ENCODE measurements around the gene MPND.

MPND gene

DNA sequence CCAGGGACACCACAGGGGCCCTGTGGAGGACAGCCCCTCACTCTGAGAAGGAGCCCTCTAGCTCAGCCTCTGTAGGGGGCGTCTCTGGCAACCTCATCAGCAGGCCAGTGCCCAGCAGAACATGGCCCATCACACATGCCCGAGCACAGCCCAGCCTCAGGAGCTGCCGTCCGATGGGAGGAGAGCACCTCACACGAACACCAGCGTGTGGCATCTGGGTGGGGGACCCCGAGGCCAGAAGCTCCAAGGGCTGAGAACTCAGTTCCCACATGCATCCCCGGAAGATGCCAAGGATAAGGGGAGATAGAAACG, 45.7 kb downstream of the MPND start:
- H3F3A ChIP-seq (ENCODE audit: insufficient read depth, low read length): no peaks in the 10 kb centered on the region
- H3K9ac ChIP-seq (ENCODE audit: low read length): no peak overlapping the region
- peaks cover 10% of the 10 kb centered on the region for H3K79me2 ChIP-seq (ENCODE audit: insufficient read depth, low read length)
- H3K4me2 ChIP-seq (ENCODE audit: low read length): no peak overlapping the region
- no peaks in the 10 kb centered on the region for H4K20me1 ChIP-seq (ENCODE audit: insufficient read depth, low read length)
- no peak overlapping the region for H2AFZ ChIP-seq (ENCODE audit: low read length)
- H3K9me3 ChIP-seq (ENCODE audit: low read length): no peaks in the 10 kb centered on the region
- no peaks in the 10 kb centered on the region for H3K4me1 ChIP-seq (ENCODE audit: insufficient read depth, low read length, severe bottlenecking)
- H3K36me3 ChIP-seq (ENCODE audit: insufficient read depth, low read length): peaks cover 15% of the 10 kb centered on the region
- no peak for TF ChIP-seq EZH2 (IDR thresholded peaks at IDR 0.05; ENCODE audit: borderline replicate concordance, low read length)
- TF ChIP-seq CTCF (IDR thresholded peaks at IDR 0.05; ENCODE audit: low read length): no peak
- no peak overlapping the region for H3K4me3 ChIP-seq (ENCODE audit: low read depth, low read length, poor library complexity, severe bottlenecking)
- no peak overlapping the region for H3K27ac ChIP-seq (ENCODE audit: low read depth, low read length, poor library complexity, severe bottlenecking)
- no peaks in the 10 kb centered on the region for H3K9me2 ChIP-seq (ENCODE audit: low read depth, low read length)
- H3K27me3 ChIP-seq (ENCODE audit: insufficient read depth, low read length): no peaks in the 10 kb centered on the region

GRCh38 chr19:4389511-4390016, 46.2 kb downstream of the MPND start:
- peaks cover 11% of the 10 kb centered on the region for H3K36me3 ChIP-seq (ENCODE audit: insufficient read depth, low read length)
- no peak overlapping the region for H3K9ac ChIP-seq (ENCODE audit: low read length)
- H3K9me2 ChIP-seq (ENCODE audit: low read depth, low read length): no peaks in the 10 kb centered on the region
- H3F3A ChIP-seq (ENCODE audit: insufficient read depth, low read length): no peaks in the 10 kb centered on the region
- H4K20me1 ChIP-seq (ENCODE audit: insufficient read depth, low read length): no peaks in the 10 kb centered on the region
- H3K4me2 ChIP-seq (ENCODE audit: low read length): no peak overlapping the region
- TF ChIP-seq CTCF (IDR thresholded peaks at IDR 0.05; ENCODE audit: low read length) (no peak), EZH2 (IDR thresholded peaks at IDR 0.05; ENCODE audit: borderline replicate concordance, low read length) (no peak)
- H3K4me3 ChIP-seq (ENCODE audit: low read depth, low read length, poor library complexity, severe bottlenecking): no peak overlapping the region
- no peaks in the 10 kb centered on the region for H3K4me1 ChIP-seq (ENCODE audit: insufficient read depth, low read length, severe bottlenecking)
- peaks cover 15% of the 10 kb centered on the region for H3K79me2 ChIP-seq (ENCODE audit: insufficient read depth, low read length)
- no peaks in the 10 kb centered on the region for H3K27me3 ChIP-seq (ENCODE audit: insufficient read depth, low read length)
- H2AFZ ChIP-seq (ENCODE audit: low read length): no peak overlapping the region
- H3K9me3 ChIP-seq (ENCODE audit: low read length): no peaks in the 10 kb centered on the region
- H3K27ac ChIP-seq (ENCODE audit: low read depth, low read length, poor library complexity, severe bottlenecking): no peak overlapping the region

GRCh38 chr19:4390017-4390566, 46.7 kb downstream of the MPND start:
- H3K4me3 ChIP-seq (ENCODE audit: low read depth, low read length, poor library complexity, severe bottlenecking): no peak overlapping the region
- H3K79me2 ChIP-seq (ENCODE audit: insufficient read depth, low read length): peaks cover 20% of the 10 kb centered on the region
- no peaks in the 10 kb centered on the region for H3K4me1 ChIP-seq (ENCODE audit: insufficient read depth, low read length, severe bottlenecking)
- H4K20me1 ChIP-seq (ENCODE audit: insufficient read depth, low read length): no peaks in the 10 kb centered on the region
- peaks cover 17% of the 10 kb centered on the region for H3K36me3 ChIP-seq (ENCODE audit: insufficient read depth, low read length)
- no peak overlapping the region for H2AFZ ChIP-seq (ENCODE audit: low read length)
- no peak overlapping the region for H3K27ac ChIP-seq (ENCODE audit: low read depth, low read length, poor library complexity, severe bottlenecking)
- TF ChIP-seq CTCF (IDR thresholded peaks at IDR 0.05; ENCODE audit: low read length): no peak
- no peak for TF ChIP-seq EZH2 (IDR thresholded peaks at IDR 0.05; ENCODE audit: borderline replicate concordance, low read length)
- no peaks in the 10 kb centered on the region for H3K9me2 ChIP-seq (ENCODE audit: low read depth, low read length)
- H3K4me2 ChIP-seq (ENCODE audit: low read length): no peak overlapping the region
- H3F3A ChIP-seq (ENCODE audit: insufficient read depth, low read length): no peaks in the 10 kb centered on the region
- no peak overlapping the region for H3K9ac ChIP-seq (ENCODE audit: low read length)
- no peaks in the 10 kb centered on the region for H3K27me3 ChIP-seq (ENCODE audit: insufficient read depth, low read length)
- no peaks in the 10 kb centered on the region for H3K9me3 ChIP-seq (ENCODE audit: low read length)

All from OCI-LY1 (cell line).